Left renal pelvis (tissue), 4 donors: Measurements from ENCODE around the gene UPK1A. TPM values are rescaled to one million over a fixed set of nuclear protein-coding genes. Genes with fewer than 3 reads are reported as not detected.

Experiments used
- DNase-seq, 4 donors: peaks; one replicate each; pipeline ENCODE4 v3.0.0-alpha.2; 2013; ENCODE audit warnings: low read depth in 4 of 4, low spot score in 3 of 4
- polyA plus RNA-seq, 4 donors: library from polyadenylated mRNA; unstranded; fragments of 120-200 nt; gene quantifications; one replicate each; pipeline ENCODE4 v1.2.1, GENCODE V29; 2013; ENCODE audit not compliant: insufficient read length in 4 of 4

UPK1A gene
- 10 to 100 TPM in 3 of 4 donors, under 1 TPM in 1; 0.53 to 67.8 (median 21.8) TPM for polyA plus RNA-seq

DNA sequence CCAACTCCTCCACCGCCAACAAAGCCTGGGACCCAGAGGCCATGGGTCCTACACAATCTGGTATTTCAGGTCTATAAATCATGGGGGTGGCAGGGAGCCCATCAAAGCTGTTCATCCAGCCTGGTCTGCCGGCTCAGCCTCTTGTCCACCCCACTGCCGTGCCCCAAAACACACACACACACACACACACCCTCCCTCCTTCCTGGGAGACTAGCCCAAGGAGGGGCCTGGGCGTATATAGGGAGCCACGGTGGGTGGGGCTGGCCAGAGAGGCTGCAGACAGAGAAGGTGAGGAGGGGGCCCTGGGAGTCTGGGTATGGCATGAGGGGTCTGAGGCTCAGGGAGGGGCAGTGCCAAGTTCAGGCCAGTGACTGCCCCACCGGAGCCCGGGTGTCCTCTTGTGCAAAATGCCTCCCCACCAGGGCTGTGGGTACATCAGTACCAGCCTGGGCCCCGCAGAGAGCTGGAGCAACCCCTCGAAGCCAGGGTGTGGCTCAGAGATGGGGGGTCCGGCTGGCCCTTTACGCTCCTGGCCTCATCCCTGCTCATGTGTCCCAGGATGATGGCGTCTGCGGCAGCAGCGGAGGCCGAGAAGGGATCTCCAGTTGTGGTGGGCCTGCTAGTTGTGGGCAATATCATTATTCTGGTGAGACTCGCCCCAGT is at the start of gene UPK1A:
UPK1A (plus strand) TSS at position 267 of the 663 bp plus-strand sequence; CDS start at position 563, 296 bp downstream.
- DNase-seq: no peak

DNA sequence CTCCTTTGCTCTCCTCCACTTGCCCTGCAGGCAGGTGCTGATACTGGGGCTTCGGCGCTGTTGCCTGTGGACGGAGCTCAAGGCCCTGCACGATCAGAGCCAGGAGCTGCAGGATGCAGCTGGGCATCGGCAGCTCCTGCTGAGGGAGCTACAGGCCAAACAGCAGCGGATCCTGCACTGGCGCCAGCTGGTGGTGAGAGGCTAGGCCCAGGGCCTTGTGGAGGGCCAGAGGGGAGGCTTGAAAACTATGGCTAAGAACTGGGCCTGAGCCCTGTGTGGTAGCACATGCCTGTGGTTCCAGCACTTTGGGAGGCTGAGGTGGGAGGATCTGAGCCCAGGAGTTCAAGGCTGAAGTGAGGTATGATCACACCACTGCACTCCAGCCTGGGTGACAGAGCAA is 47.5 kb upstream of the UPK1A start:
- DNase-seq: no peak

DNA sequence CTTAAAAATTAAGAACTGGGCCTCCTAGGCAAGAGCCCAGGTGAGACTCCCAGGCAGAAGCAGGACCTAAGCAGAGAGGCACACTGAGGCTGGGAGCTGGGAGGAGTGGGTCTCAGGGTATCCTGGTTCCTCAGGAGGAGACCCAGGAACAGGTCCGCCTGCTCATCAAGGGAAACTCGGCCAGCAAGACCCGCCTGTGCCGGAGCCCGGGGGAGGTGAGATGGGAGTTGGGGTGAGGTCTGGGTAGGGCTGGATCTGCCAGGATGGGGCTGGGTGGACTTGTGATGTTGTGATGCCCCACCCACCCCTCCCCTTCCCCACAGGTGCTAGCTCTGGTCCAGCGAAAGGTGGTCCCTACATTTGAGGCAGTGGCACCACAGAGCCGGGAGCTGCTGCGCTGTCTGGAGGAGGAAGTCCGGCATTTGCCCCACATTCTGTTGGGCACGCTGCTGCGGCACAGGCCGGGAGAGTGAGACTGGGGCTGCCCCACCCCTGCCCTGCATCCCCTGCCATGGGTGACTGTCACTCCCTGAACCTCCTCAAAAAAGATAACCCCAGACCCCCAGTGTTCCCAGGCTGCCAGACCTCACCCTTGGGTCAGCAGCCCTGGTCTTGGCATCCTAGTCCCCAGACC is 46.9 kb upstream of the UPK1A start:
- DNase-seq: no peak

DNA sequence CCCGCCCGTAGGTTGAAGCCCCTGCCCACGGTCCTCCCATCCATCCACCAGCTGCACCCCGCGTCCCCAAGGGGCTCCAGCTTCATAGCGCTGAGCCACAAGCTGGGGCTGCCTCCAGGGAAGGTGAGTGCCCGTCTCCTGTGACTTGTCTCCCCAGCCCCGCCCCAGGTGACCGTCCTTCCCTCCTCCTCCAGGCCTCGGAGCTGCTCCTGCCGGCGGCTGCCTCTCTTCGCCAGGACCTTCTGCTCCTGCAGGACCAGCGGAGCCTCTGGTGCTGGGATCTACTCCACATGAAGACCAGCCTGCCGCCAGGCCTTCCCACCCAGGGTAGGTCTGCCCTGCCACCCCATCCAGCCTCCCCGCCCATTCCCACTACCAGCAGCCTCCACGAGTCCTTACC is 46.3 kb upstream of the UPK1A start:
- DNase-seq: no peak

DNA sequence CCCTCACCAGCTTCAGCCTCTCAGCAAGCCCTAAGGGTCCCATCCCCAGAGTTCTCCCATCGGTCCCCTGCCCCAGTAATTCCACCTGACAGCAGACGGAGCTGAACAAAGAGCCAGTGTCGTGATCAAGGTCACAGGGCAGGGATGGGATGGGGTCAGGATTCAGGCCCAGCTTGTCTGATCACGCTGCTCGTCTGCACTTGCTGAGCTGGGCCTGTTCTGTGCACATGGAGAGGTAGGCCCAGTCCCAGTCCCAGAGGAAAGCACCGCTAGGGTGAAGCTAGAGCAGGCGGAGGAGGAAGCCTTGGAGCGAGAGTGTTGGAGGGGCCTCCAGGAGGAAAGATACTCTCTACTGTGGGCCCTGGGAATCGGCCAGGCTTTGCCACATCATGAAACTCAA is 44.6 kb upstream of the UPK1A start:
- no peak for DNase-seq

DNA sequence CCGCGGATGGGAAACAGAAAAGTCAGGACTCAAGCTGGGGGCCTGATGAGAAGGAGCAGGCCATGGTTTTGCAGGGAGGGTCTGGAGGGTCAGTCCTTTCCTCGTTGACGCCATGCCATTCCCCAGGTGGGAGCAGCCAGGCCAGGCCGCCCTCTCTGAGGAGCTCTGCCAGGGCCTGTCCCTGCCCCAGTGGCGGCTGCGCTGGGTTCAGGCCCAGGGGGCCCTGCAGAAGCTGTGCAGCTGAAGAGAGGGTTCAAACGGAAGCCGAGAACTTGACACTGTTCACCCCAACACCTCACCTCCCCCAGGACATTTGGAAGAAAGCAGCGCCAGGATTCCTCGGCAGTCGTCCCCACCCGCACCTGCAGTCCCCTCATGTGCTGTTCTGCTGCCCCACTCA is 43.6 kb upstream of the UPK1A start:
- no peak for DNase-seq

DNA sequence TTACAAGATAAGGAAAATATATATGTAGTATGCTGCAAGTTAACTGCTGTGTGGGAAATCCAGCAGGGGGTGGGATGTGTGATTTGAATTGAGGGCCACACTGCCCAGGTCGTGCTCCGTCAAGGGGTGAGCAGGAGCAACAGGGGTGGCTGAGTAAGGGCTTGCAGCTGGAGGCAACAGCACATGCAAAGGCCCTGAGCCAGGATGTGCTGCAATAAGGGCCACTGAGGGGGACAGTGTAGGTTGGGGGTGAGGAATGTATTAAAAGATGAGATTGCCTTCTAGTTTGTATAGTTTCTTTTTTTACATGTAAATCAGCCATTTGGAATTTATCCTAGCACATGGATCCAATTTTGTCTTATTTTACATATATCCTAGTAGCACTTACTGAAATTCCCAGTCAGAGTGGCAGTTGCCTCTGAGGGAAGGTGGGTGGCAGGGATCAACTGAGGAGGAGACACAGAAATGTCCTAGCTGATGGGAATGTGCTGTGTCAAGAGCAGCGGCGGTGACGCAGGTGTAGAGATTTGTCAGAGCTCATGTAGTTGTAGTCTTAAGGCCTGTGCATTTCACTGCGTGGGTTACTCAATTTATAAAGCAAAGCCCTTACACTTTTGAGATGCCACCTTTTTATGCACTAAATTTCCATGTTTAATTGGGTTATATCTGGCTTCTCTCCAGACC is 42.8 kb upstream of the UPK1A start:
- DNase-seq: no peak

DNA sequence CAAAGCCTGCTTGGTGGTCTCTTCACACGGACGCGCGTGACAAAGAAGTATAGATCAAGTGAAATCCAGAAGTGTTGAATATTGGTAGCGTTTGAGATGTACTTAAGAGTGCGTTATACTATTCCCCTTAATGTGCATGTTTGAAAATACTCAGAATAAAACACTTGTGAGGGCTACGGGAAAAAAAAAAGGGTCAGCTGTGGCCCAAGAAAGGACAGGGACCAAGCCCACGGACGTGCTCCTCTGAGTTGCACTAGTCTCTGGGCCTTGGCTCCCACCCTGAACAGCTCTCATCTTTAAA is 38.1 kb upstream of the UPK1A start:
- DNase-seq: no peak

DNA sequence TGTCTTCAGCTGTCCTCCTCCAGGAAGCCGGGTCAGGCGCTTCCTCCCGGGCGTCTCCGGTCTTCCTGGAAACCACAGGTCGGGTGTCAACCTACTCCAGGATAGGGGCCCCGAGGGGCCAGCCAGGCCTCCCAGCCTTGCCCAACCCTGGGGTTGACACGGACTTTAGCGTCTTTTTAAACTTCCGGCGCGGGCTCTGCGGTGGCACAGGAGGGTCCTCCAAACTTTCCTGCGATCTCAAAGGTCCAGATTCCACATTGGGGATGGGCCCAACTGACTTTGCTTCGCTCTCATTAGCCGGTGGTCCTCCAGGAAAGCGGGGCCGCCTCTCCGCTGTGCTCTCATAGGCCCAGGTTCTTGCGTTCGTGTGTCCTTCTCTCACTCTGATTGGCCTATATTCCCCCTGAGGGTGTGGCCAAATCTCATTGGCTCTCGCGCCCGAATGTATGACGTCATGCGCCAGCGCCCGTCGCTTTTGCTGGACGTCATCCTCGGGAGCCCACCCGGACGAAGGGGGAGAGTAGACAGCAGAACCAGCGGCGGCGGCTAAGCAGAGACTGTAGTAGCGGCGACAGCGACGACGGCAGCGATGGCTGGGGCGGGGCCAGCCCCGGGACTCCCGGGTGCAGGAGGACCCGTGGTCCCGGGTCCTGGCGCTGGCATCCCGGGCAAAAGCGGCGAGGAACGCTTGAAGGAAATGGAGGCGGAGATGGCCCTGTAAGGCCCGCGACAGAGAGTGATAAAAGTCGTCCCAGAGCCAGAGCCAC is 37.6 kb upstream of the UPK1A start, which contains the start of gene RBM42:
RBM42 (plus strand) TSS at position 472 of the 767 bp plus-strand sequence; CDS start at position 590, 118 bp downstream.
- DNase-seq: peak; percentile 96 to 99 (median 97)

DNA sequence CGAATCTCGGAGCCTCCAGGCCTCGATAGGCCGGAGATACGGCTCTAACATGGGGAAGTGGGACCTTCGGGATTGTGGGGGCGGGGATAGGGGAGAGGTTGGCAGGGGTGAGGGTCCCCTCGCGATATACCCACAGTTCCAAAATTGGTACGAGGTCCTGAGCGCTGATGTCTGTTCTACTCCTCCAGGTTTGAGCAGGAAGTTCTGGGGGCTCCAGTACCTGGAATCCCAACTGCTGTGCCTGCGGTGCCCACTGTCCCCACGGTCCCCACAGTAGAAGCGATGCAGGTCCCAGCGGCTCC is 37.0 kb upstream of the UPK1A start:
- DNase-seq: no peak

DNA sequence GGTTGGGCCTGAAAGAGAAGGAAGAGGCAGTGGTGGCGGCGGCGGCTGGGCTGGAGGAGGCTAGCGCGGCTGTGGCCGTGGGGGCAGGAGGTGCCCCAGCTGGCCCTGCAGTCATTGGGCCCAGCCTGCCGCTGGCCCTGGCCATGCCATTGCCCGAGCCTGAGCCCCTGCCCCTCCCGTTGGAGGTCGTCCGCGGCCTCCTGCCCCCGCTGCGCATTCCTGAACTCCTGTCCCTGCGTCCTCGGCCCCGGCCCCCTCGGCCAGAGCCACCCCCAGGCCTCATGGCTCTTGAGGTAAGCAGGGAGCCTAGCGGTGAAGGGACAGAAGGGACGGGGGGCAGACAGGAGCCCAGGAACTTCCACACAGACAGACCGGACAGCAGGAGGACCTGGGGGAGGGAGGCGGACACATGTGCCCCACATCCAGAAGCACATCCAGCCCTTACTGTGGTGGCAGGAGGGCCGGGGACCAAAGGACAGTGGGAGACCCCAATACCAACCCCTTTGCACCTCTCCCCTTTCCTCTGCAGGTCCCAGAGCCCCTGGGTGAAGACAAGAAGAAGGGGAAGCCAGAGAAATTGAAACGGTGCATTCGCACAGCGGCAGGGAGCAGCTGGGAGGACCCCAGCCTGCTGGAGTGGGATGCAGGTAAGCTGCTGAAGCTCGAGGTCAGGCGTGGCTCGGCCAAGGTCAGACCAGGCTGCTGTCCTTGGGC is 32.4 kb upstream of the UPK1A start:
- DNase-seq: no peak

DNA sequence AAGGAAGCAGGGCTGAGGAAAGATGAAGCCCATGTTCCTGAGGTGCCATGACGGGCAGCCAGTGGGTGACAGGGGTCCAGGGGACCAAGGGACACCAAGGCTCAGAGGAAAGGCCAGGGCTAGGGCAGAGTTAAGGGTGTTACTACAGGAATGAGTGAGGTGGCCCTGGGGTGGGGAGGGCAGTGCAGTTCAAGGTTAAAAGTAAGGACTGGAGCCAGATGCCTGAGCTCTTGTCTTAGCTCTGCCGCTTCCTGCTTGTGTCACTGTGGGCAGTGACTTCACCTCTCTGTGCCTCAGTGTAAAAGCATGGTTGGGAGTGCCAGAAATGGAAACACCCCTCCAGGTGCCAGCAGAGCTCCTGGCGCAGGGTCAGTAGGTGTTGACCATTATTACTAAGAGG is 29.7 kb upstream of the UPK1A start:
- no peak for DNase-seq

DNA sequence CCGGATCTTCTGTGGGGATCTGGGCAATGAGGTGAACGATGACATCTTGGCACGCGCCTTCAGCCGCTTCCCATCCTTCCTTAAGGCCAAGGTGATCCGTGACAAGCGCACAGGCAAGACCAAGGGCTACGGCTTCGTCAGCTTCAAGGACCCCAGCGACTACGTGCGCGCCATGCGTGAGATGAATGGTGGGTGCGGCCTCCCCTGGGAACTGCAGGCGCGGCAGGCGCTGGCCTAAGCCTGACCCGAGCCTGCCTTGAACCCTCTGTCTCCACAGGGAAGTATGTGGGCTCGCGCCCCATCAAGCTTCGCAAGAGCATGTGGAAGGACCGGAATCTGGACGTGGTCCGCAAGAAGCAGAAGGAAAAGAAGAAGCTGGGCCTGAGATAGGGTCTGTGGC is 29.2 kb upstream of the UPK1A start:
- DNase-seq: no peak

DNA sequence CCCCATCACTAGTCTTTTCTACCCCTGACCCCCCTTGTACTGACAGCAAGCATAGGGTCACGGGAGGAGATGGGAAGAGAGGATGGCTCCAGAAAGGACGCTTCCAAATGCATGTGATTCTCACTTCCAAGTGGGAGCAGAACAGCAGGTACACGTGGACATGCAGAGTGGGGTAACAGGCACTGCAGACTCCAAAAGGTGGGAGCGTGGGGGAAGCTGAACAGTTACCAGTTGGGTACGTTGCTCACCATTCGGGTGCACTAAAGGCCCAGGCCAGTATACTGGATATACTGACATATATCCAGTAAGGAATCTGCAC is 27.0 kb upstream of the UPK1A start:
- DNase-seq: no peak

DNA sequence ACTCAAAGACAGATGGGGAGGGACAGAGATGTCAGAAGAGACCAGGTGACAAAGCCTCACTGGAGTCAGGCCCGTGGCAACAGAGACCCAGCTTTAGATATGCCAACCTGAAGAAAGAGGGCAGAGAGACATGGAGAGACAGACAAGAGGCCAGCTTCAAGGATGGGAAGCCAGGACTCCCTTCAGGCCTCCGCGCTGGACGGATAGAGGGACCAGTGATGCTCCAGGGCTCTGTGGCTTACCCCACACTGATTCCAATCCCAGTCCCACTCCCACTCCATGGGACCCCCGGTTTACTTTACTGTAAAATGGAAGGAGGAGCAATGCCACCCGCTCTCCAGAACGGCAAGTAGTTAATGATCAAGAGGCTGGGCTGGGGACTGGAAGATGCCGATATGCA is 26.5 kb upstream of the UPK1A start:
- no peak for DNase-seq

DNA sequence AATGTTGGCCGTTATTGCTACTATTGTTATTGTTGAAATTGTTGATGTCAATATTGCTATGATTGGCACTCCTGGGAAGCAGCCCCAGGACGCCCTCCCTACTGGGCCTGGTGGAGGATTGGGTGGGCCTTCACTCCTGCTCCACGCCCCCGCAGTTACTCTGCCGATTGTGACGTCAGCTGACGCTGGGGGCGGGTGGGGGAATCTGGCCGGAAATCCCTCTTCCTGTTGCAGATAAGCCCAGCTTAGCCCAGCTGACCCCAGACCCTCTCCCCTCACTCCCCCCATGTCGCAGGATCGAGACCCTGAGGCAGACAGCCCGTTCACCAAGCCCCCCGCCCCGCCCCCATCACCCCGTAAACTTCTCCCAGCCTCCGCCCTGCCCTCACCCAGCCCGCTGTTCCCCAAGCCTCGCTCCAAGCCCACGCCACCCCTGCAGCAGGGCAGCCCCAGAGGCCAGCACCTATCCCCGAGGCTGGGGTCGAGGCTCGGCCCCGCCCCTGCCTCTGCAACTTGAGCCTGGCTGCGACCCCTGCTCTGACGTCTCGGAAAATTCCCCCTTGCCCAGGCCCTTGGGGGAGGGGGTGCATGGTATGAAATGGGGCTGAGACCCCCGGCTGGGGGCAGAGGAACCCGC is 24.7 kb upstream of the UPK1A start, which contains the start of gene ETV2:
ETV2 (plus strand) TSS at position 231 of the 637 bp plus-strand sequence. CDS start 716 bp downstream, outside the sequence.
- DNase-seq: no peak

DNA sequence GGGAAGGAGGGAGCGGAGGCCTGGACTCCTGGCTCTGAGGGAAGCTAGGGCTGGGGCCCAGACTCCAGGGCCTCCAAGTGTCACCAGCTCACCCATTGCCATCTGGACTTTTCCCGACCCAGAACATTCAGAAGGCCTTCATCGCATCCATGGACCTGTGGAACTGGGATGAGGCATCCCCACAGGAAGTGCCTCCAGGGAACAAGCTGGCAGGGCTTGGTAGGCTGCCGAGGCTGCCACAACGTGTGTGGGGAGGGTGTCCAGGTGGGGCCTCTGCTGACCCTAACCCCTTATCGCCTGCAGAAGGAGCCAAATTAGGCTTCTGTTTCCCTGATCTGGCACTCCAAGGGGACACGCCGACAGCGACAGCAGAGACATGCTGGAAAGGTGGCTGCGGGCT is 24.0 kb upstream of the UPK1A start:
- no peak for DNase-seq

DNA sequence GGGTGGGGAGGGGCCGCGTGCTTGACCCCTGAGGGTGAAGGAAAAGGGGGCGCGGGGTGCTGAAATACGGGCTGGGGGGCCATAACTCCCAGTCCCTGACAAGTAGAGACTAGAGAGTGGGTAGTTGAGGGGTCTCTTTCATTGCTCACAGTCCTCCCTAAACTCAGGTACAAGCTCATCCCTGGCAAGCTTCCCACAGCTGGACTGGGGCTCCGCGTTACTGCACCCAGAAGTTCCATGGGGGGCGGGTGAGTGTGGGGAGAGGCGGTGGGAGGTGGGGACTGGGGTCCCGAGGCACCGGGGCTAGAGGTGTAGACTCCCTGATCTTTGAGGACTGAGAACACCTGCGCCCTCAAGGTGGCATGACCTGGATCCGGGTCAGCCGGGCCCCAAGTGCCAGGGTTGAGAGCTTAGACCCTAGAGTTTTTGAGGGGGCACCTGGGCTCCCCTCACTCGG is 23.5 kb upstream of the UPK1A start:
- DNase-seq: no peak

DNA sequence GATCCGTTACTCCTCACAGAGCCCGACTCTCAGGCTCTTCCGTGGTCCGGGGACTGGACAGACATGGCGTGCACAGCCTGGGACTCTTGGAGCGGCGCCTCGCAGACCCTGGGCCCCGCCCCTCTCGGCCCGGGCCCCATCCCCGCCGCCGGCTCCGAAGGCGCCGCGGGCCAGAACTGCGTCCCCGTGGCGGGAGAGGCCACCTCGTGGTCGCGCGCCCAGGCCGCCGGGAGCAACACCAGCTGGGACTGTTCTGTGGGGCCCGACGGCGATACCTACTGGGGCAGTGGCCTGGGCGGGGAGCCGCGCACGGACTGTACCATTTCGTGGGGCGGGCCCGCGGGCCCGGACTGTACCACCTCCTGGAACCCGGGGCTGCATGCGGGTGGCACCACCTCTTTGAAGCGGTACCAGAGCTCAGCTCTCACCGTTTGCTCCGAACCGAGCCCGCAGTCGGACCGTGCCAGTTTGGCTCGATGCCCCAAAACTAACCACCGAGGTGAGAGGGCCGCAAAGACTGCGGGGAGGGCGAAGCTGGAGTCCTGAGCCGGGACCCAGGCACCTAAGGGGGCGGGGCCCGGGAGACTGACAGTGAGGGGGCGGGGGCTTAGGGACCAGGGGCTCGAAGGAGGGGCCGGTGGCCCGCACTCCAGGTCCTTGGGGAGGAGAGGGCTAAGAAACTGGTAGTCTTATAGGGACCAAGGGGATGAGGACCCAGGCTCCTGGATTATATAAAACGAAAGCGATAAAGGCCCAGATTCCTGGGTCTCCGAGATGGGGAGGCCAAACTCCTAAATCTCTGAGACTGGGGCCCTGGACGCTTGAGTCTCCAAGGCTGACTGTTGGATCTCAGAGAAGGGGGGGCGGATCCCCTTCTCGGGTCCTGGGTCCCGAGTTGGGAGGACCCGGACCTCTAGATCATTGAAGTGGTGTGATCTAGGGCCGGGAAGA is 22.8 kb upstream of the UPK1A start:
- DNase-seq: peak in 3 of 4 donors; percentile 70 to 77 (median 71)
